ENCODE data around the gene GRN. TPM values are rescaled to one million over a fixed set of nuclear protein-coding genes. Genes with fewer than 3 reads are reported as not detected.

GRN gene
- total and polyA plus RNA-seq, 11 donors, result 44.6 to 451 (median 185) TPM

GRCh38 chr17:44348234-44348987 is 3.3 kb downstream of the GRN start:
- no peak overlapping the region for H3K4me3 ChIP-seq
- H3K27ac ChIP-seq, result peak overlapping the region in 1 of 12 donors; percentile 97
- intact Hi-C loops (cut with DNase I), result loop anchor here in 2 of 10 donors (5.0 kb wide), 1 partner anchor 136 kb away; no protein-coding TSS in a partner anchor
- ATAC-seq (no peak), DNase-seq (peak in 2 of 5 donors; percentile 60 to 69)
- TF ChIP-seq, protein P1, sequence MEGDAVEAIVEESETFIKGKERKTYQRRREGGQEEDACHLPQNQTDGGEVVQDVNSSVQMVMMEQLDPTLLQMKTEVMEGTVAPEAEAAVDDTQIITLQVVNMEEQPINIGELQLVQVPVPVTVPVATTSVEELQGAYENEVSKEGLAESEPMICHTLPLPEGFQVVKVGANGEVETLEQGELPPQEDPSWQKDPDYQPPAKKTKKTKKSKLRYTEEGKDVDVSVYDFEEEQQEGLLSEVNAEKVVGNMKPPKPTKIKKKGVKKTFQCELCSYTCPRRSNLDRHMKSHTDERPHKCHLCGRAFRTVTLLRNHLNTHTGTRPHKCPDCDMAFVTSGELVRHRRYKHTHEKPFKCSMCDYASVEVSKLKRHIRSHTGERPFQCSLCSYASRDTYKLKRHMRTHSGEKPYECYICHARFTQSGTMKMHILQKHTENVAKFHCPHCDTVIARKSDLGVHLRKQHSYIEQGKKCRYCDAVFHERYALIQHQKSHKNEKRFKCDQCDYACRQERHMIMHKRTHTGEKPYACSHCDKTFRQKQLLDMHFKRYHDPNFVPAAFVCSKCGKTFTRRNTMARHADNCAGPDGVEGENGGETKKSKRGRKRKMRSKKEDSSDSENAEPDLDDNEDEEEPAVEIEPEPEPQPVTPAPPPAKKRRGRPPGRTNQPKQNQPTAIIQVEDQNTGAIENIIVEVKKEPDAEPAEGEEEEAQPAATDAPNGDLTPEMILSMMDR (IDR thresholded peaks at IDR 0.05), result no peak
- no peak for TF ChIP-seq POLR2A (IDR thresholded peaks at IDR 0.05)
- peaks cover 0 to 44% (median 12%) of the 10 kb centered on the region in 12 donors for H3K4me1 ChIP-seq
- 76 to 85% (median 84%) methylated on average over 9 of the region's 9 CpGs for WGBS, 4 donors
- peaks cover 0 to 48% (median 31%) of the 10 kb centered on the region in 9 donors for H3K36me3 ChIP-seq
- H3K27me3 ChIP-seq, result no peaks in the 10 kb centered on the region
- H3K9me3 ChIP-seq, result no peaks in the 10 kb centered on the region

- H3K9me3 ChIP-seq, result no peaks in the 10 kb centered on the region
- DNase-seq, result no peak
- no peak for TF ChIP-seq POLR2A (IDR thresholded peaks at IDR 0.05)
- TF ChIP-seq, protein P1 (IDR thresholded peaks at IDR 0.05), result no peak
- peaks cover 0 to 44% (median 11%) of the 10 kb centered on the region in 12 donors for H3K4me1 ChIP-seq
- H3K27me3 ChIP-seq, result no peaks in the 10 kb centered on the region
- no peak for ATAC-seq
- WGBS, 4 donors, result 83 to 91% (median 85%) methylated on average over 5 to 6 of the region's 6 CpGs
- no peak overlapping the region for H3K4me3 ChIP-seq
- peaks cover 0 to 48% (median 31%) of the 10 kb centered on the region in 9 donors for H3K36me3 ChIP-seq
- H3K27ac ChIP-seq, result no peak overlapping the region
- intact Hi-C loops (cut with DNase I), result loop anchor here in 2 of 10 donors (5.0 kb wide), 1 partner anchor 137 kb away; no protein-coding TSS in a partner anchor
These were observed 3.9 kb downstream of the GRN start for GRCh38 chr17:44348988-44349364.

- DNase-seq (no peak), ATAC-seq (no peak)
- Histone ChIP-seq H3K27me3 (no peaks in the 10 kb centered on the region), H3K4me1 (peaks cover 0 to 40% (median 6%) of the 10 kb centered on the region in 12 donors), H3K9me3 (no peaks in the 10 kb centered on the region), H3K36me3 (peaks cover 0 to 48% (median 31%) of the 10 kb centered on the region in 9 donors), H3K27ac (no peak overlapping the region), H3K4me3 (no peak overlapping the region)
- intact Hi-C loops (cut with DNase I), result loop anchor here in 2 of 10 donors (5.0 kb wide), 1 partner anchor 137 kb away; no protein-coding TSS in a partner anchor
- no peak for TF ChIP-seq POLR2A (IDR thresholded peaks at IDR 0.05)
- TF ChIP-seq, protein P1 (IDR thresholded peaks at IDR 0.05), result no peak
- WGBS, 4 donors, result 88 to 93% (median 91%) methylated on average over 9 to 12 of the region's 12 CpGs
These were observed 4.5 kb downstream of the GRN start for GRCh38 chr17:44349553-44350070.

GRCh38 chr17:44350733-44351226 is 5.7 kb downstream of the GRN start:
- peak in 3 of 4 donors; percentile 56 to 68 (median 65) for ATAC-seq
- intact Hi-C loops (cut with DNase I), result no loop called here
- no peaks in the 10 kb centered on the region for H3K9me3 ChIP-seq
- TF ChIP-seq, protein P1 (IDR thresholded peaks at IDR 0.05), result peak; percentile 51 to 87 (median 69)
- no peak for TF ChIP-seq POLR2A (IDR thresholded peaks at IDR 0.05)
- H3K36me3 ChIP-seq, result peaks cover 0 to 48% (median 31%) of the 10 kb centered on the region in 9 donors
- peaks cover 0 to 37% (median 4%) of the 10 kb centered on the region in 12 donors for H3K4me1 ChIP-seq
- no peak overlapping the region for H3K4me3 ChIP-seq
- no peak overlapping the region for H3K27ac ChIP-seq
- WGBS, 4 donors, result 64 to 88% (median 66%) methylated on average over 4 to 6 of the region's 6 CpGs
- H3K27me3 ChIP-seq, result no peaks in the 10 kb centered on the region
- peak; percentile 61 to 84 (median 63) for DNase-seq
